Right lobe of liver (tissue), 4 donors: ENCODE data around the gene UBP1.

Source experiments
- CTCF ChIP-seq, 4 donors: fragments of 200-600 bp in 3 of 4; fragments of 450-650 bp in 1 of 4; IDR thresholded peaks; one replicate each; pipeline versions ENCODE4 v1.5.1 to v1.8.0; 2016 to 2022; ENCODE audit warnings: antibody characterized with exemption in 4 of 4, mild to moderate bottlenecking in 2 of 4
- POLR2A ChIP-seq: fragments of 450-650 bp; IDR thresholded peaks from one replicate; pipeline ENCODE4 v1.6.1; 2017; ENCODE audit warnings: antibody characterized with exemption, mild to moderate bottlenecking
- donor health status: DM: no; HTN: no; CAD: no.
- donor health status: DM: no; HTN: no; CAD: no.
- donor health status: DM: no; HTN: yes; CAD: no.

GRCh38 chr3:33426630-33427317 lies 13.4 kb downstream of the UBP1 start:
- TF ChIP-seq CTCF (IDR thresholded peaks at IDR 0.05) (no peak), POLR2A (no peak)
